Measurements from ENCODE around the gene ACAP1. TPM values are rescaled to one million over a fixed set of nuclear protein-coding genes. Genes with fewer than 3 reads are reported as not detected.
"Not testable (repeated sequence)": the region's sequence is repeated elsewhere in the genome, so short reads cannot be mapped to it uniquely, and the experiment has no call there.

ACAP1 gene
- total RNA-seq, 1 donor from 2014 or later, result not detected

DNA sequence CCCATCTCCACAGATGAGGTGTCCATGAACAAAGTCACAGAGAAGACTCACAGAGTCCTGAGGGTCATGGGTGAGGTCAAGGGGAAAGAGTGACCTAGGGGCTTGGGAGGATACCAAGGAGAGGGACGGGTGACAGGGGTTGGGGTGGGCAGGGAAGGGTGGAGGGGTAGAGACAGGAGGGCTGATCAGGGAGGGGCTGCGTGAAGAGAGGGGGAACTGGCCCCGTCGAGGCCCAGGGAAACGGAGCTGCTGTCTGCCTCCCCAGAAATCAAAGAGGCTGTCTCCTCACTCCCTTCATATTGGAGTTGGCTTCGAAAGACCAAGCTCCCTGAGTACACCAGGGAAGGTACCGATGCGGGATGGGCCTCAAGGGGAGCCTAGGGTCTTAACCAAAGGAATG lies 19.2 kb downstream of the ACAP1 start:
- no peak for DNase-seq

DNA sequence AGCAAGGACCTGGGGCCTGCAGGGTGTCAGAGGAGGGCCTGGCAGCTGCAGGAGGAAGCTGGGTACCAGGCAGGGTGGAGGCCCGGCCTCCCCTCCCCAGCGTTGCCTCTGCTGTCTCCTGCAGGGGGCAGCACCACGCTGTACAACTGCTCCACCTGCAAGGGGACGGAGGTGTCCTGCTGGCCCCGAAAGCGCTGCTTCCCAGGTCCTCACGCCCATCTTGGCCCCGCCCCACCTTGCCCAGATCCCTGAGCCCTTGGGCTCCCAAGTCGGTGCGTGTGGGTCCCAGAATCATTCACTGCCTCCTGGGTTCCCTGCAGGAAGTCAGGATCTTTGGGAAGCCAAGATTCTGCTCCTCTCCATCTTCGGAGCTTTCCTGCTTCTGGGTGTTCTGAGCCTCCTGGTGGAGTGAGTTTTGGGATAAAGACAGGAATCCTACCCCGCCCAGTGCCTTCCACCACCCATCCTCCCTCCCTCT lies 19.8 kb downstream of the ACAP1 start:
- DNase-seq, result peak; percentile 39

DNA sequence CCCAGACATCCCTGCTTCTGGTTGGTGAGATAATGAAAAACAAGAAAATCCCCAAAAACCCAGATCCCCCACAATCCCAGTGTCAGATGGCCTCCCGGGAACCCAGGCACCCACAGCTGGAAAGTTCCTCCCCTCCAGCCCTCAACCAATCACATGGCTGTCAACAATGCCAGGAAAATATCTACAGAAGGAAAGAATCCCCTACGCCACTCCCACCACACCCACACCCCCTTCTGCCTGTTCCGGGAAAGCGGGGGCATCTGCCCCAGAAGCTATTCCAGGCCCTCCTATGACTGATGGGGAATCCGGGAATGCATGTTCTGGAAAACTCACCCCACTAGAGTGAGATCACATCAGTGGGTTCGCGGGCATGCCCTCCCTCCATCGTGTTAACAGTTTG lies 20.4 kb downstream of the ACAP1 start:
- no peak for DNase-seq

DNA sequence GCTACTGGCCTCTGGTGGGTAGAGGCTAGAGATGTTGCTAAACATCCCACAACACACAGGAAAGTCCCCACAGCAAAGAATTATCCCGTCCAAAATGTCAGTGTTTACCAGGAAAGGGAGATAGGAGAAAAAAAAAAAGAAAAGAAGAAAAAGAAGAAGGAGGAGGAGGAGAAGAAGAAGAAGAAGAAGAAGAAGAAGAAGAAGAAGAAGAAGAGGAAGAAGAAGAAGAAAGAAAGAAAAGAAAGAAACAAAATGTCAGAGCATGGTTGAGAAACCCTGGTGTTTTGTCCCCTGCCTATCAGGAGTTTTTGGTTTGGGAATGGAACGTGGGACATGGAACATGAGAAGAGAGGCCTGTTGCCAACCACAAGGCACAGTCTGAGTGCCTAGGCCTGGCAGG lies 21.1 kb downstream of the ACAP1 start:
- no peak for DNase-seq

DNA sequence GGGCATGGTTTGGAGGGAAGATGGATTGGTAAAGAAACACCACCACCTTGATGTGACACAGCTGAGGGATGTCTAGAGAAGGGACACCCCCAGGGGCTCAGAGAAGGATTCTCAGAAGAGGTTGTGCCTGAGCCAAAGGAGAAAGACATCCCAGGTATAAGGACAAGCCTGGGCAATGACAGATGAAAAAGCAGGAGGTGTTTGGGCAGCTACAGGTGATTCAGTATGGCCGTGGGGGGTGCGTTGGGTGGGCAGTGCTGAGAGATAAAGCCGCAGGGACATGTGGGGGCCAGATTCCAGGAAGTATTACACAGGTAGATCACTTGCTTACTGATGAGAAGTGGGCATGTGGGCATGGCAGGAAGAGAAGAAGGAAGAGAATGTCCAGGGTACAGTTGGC lies 25.6 kb downstream of the ACAP1 start:
- DNase-seq, result no peak

DNA sequence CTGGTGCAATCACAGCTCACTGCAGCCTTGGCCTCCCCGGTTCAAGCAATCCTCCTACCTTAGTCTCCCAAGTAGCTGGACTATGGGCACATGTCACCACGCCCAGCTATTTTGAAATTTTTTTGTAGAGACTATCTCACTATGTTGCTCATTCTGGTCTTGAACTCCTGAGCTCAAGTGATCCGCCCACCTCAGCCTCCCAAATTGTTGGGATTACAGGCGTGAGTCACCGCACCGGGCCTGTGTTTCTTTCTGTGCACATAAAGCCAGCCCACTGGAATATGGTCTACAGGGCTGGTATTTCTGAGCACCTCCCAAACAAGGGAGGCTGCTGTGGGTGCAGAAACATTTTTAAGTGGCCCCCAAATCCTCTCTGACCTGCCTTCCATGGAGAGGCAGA lies 27.0 kb downstream of the ACAP1 start:
- no peak for DNase-seq

DNA sequence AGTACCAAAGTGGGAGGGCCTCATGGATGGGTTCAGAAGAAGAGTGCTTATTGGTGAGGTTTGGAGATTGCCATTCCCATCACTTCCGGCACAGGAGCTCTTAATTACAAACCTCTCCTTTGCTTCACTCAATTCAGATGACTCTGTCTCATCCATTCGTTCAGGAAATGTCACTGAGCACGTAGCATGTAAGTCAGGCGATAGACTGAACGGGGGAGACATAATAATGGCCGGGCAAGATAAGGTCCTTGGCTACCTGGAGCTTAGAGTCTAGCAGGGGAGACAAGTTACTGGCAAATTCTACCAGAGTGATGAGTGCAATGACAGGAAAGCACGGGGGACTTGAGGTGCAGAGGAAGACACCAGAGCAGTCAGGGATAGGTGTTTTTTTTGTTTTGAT lies 29.6 kb downstream of the ACAP1 start:
- not testable (repeated sequence) for DNase-seq

DNA sequence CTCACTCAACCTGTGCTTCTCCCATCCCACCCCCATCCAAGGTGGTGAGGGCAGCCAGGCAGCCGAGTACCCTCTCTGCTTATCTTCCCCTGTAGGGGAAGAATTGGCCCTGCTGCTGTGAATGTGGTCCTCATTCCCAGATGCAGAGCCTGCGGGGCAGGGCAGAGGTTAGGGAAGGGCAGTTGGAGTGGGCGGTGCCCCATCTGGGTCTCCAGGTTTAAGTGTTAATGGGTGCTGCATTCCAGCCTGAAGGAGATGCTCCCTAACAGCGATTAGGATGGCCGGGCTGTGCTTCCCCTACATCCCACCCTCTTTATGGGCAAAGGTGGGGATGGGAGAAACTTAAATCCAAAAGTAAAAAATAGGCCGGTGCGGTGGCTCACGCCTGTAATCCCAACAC lies 30.8 kb downstream of the ACAP1 start:
- no peak for DNase-seq

DNA sequence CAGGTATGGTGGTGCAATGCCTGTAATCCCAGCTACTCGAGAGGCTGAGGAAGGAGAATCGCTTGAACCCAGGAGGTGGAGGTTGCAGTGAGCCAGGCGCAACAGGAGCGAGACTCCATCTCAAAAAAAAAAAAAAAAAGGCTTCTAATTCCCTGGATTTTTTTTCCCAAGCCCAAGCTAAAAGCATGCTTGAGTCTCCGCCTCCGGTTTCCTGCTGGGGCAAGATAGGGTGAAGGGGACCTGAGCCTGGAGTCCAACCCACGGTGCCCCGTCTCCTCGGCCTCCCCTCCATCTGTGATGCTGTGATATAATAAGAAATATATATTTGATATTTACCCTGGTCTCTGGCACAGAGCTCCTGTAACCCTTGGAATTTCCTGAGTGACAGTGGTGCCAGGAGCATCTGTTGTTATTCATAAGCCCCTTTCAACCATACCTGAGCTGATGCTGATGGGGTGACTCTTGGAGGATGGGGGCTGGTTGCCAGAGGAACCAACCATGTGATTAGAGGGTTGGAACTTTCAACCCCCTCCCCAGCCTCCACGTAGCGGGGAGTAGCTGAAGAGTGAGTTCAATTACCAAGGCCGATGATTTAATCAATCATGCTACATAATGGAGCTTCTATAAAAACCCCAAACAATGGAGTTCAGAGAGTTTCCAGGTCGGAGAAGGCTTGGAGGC lies 31.7 kb downstream of the ACAP1 start:
- DNase-seq, result no peak

DNA sequence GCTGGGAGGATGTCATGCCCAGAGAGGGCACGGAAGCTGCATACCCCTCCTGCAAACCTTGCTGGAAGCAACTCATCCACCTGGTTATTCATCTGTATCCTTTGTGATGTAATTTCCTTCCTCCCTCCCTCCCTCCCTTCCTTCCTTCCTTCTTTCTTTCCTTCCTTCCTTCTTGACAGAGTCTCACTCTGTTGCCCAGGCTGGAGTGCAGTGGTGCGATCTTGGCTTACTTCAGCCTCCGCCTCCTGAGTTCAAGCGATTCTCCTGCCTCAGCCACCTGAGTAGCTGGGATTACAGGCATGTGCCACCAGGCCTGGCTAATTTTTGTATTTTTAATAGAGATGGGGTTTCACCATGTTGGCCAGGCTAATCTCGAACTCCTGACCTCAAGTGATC lies 32.3 kb downstream of the ACAP1 start:
- DNase-seq, result not testable (repeated sequence)

DNA sequence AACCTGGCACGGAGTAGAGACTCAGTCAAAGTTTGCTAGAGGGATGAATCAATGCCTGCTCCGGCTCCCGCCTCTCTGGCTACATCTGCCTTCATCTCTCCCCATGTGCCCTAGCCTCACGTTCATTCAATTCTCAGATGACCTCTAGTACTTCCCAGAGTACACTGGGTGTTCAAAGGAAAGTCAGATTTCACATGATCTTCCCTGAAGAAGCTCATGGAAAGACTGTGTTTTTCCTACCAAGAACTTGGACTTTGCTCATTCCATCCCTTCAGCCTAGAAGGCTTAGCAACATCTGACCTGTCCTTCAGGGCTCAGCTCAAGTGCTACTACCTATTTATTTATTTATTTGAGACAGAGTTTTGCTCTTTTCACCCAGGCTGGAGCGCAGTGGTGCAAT lies 33.5 kb downstream of the ACAP1 start:
- no peak for DNase-seq

DNA sequence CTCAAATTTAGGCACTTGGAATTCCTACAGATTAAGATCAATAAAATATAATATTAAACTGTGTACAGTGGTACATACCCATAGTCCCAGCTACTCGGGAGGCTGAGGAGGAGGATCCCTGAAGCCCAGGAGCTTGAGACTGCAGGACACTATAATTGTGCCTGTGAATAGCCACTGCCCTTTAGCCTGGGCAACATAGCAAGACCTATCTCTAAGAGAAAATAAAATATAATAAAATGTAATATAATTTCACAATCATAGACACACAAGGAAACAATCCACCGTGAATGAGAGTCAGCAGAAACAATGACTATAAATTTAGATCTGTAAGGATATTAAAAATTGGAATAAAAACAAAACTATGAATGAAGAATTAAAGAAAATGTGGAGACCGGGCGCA lies 34.5 kb downstream of the ACAP1 start:
- no peak for DNase-seq

DNA sequence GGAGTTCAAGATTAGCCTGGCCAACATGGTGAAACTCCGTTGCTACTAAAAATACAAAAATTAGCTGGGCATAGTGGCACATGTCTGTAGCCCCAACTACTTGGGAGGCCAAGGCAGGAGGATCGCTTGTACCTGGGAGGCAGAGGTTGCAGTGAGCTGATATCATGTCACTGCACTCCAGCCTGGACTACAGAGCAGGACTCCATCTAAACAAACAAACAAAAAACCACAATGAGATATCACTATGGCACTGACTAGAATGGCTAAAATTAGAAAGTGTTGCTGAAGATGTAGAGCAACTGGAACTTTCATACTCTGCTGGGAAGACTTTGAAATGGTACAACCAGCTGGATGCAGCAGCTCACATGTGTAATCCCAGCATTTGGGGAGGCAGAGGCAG lies 38.0 kb downstream of the ACAP1 start:
- DNase-seq, result no peak

DNA sequence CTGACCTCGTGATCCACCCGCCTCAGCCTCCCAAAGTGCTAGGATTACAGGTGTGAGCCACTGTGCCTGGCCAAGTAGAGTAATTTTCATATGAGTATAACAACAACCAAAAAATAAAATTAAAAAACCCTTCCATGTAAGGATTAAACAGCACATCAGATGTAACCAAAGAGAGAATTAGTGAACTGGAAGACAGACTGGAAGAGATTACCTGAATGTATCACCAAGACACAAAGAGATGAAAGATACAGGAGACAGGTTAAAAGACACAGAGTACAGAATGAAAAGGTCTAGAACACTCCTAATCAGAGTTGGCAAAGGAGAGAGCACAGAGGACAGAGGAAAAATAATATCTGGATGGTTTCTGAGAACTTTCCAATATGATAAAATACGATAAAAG lies 42.8 kb downstream of the ACAP1 start:
- DNase-seq, result no peak

DNA sequence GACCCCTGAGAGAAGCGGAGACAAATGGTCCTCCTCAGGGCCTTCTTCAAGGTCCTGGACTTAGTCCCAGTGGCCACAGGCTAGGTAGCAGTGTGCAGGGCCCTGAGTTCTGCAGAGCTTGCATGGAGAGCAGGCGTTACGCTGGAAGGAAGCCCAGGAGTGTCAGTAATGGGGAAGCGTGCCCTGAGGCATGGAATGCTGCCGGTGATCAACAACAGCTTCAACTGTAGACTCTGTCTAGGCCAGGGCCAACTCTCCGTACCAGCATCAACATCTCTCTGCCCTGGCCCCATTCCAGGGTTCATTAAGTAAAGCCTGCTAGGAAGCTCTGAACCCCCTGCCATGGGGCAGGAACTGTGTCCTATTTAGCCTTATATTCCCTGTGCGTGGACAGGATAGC lies 44.0 kb downstream of the ACAP1 start:
- no peak for DNase-seq

DNA sequence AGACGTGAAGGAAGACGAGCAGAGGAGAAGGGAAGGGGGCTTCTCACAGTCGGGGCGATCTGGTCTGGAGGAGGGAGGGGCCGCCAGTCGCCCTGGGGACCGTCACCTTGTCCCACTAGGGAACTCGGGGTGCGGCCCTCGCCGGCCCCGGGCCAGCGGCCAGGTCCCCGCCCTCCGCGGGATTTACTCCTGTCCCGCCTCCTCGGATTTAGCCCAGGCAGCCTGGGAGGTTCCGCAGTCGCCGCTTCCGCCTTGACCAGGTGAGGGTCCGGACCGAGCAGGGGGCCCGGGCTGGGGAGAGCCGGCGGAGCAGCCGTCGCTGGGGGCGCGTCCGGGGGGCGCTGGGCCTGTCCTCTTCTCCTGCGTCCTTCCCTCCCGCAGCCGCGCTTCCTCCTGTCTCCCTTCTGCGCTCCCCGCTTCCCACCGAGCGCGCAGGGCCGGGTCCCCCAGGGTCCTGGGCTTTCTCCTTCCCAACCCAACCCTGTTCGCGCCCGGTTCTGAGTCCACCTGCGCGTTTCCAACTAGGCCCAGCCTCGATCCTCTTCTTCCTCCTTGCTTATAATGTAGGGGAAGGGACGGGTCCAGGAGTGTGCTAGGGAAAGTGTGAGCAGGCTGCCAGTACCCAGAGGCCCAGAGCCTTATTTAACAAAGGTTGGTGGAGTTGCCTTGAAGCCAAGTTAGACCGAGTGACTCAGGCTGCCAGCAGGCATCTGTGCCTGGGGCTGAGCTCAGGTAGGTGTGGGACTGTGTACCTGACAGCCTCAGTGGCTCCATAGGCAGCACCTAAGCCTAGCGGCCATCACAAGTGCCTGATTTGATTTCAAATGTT lies 44.7 kb downstream of the ACAP1 start, which contains the start of gene TNK1:
Gene TNK1 (plus strand): TSS at position 235 of the 829 bp plus-strand sequence. CDS start 1,838 bp downstream, outside the sequence.
- DNase-seq, result no peak

DNA sequence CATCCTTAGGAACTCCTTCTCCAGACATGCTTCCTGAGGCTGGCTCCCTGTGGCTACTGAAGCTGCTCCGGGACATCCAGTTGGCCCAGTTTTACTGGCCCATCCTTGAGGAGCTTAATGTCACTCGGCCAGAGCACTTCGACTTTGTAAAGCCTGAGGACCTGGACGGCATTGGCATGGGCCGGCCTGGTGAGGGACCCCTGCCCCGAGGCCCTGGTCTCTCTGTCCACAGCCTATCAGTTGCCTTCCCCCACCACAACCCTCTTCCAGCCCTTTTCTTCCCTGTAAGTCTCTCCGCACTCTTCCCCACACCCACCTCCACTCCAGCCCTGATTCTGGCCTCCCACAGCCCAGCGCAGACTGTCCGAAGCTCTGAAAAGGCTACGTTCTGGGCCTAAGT lies 46.6 kb downstream of the ACAP1 start:
- no peak for DNase-seq

DNA sequence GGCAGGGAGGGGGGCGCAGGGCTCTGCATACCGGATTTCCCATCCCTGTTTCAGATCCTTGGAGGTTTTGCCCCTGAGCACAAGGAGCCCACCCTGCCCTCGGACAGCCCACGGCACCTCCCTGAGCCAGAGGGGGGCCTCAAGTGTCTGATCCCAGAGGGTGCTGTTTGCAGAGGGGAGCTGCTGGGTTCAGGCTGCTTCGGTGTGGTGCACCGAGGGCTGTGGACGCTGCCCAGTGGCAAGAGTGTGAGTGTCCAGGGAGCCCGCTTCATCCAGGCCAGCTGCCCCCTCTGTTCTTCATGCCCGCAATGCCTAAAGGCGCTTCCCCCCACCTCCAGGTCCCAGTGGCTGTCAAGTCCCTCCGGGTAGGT lies 47.0 kb downstream of the ACAP1 start:
- no peak for DNase-seq

DNA sequence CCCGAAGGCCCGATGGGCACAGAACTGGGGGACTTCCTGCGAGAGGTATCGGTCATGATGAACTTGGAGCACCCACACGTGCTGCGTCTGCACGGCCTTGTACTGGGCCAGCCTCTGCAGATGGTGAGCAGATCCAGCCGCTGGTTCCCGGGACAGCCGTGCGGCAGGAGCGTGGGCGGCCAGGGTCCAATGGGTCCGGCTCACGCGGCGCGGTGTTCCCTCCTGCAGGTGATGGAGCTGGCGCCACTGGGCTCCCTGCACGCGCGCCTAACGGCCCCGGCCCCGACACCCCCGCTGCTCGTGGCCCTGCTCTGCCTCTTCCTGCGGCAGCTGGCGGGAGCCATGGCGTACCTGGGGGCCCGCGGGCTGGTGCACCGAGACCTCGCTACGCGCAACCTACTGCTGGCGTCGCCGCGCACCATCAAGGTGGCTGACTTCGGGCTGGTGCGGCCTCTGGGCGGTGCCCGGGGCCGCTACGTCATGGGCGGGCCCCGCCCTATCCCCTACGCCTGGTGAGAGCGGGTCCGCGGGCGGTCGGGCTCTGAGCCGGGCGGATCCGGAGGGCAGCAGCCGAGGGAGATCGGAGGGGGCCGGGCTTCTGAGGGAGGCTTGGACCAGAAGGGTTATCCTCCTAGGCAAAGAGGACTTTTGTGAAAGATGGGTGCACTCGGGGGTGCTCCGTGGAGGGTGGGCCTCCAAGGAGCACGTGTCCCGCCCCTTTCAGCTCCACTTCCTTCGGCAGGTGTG lies 47.6 kb downstream of the ACAP1 start:
- DNase-seq, result peak; percentile 46

DNA sequence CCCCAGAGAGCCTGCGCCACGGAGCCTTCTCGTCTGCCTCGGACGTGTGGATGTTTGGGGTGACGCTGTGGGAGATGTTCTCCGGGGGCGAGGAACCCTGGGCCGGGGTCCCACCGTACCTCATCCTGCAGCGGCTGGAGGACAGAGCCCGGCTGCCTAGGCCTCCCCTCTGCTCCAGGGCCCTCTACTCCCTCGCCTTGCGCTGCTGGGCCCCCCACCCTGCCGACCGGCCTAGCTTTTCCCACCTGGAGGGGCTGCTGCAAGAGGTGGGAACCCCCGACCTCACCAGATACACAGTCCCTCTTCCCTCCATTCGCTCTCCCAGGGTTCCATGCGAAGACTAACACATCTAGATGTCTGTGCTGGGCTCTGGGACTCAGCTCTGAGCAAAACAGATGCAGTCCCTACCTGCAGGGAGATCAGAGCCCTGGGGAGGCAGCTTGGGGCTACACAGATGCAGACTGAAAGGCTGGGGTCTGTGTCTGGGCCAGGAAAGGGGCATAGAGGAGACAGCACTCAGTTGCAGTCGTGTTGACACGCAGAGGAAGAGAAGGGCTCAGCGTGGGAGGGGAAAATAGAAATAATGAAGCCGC lies 48.3 kb downstream of the ACAP1 start:
- DNase-seq, result no peak

DNA sequence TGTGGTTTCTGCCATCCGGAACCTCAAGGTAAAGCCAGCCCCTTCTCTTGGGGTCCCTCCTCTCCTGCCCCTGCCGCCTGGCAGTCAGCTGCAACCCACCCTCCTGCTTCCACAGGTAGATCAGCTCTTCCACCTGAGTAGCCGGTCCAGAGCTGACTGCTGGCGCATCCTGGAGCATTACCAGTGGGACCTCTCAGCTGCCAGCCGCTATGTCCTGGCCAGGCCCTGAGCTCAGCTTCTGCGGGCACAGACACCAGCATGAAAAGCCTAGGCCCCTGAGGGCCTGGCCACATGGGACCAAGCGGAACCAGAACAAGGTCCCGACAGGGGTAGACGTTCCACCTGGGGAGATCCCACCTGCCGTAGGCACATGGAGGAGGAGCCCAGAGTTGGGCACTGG lies 52.5 kb downstream of the ACAP1 start:
- DNase-seq, result no peak
